NCI-H1048 (cell line): ENCODE results near the gene ANO9.
"Not testable (repeated sequence)": the region's sequence is repeated elsewhere in the genome, so short reads cannot be mapped to it uniquely, and the experiment has no call there.

Experiments
- DNase-seq: peaks from one replicate; lab custom pipeline; 2025; lab: John Stamatoyannopoulos, UW

The ANO9 gene

DNA sequence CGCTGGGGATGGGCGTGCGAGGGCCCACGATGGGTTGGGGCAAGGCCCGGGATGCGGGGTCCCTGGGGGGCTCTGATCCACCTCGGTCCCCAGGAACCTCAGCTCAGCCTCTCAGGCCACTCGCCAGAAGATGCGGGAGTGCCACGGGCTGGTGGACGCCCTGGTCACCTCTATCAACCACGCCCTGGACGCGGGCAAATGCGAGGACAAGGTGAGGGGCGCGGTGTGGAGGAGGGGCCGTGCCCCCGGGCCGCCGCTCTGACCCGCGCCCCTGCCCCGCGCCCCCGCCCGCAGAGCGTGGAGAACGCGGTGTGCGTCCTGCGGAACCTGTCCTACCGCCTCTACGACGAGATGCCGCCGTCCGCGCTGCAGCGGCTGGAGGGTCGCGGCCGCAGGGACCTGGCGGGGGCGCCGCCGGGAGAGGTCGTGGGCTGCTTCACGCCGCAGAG, 41.5 kb downstream of the ANO9 start:
- no peak for DNase-seq

DNA sequence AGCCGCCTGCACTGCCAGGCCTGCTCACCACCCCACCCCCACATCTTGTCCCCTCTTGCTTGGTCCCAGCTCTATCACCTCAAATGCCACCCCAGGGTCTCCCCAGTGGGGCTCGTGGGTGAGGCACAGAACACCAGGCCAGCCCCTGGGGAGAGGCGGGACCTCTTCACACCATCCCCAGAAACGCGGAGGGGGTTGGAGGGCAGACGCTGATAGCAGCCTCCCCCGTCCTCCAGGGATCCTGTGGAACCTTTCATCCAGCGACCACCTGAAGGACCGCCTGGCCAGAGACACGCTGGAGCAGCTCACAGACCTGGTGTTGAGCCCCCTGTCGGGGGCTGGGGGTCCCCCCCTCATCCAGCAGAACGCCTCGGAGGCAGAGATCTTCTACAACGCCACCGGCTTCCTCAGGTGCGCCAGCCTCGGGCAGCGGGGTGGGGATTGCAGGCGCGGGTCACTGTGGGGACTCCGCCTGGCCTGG, 42.0 kb downstream of the ANO9 start:
- no peak for DNase-seq

DNA sequence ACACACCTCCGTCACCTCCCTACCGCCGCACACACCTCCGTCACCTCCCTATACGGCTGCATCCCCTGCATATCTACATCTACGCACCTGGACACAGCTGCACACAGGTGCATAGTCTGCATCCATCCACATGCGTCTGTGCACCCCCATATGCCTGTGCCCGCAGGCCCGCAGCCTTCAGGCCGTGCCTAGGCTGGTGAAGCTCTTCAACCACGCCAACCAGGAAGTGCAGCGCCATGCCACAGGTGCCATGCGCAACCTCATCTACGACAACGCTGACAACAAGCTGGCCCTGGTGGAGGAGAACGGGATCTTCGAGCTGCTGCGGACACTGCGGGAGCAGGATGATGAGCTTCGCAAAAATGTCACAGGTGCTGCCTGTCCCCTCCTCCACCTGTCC, 43.0 kb downstream of the ANO9 start:
- DNase-seq = no peak

DNA sequence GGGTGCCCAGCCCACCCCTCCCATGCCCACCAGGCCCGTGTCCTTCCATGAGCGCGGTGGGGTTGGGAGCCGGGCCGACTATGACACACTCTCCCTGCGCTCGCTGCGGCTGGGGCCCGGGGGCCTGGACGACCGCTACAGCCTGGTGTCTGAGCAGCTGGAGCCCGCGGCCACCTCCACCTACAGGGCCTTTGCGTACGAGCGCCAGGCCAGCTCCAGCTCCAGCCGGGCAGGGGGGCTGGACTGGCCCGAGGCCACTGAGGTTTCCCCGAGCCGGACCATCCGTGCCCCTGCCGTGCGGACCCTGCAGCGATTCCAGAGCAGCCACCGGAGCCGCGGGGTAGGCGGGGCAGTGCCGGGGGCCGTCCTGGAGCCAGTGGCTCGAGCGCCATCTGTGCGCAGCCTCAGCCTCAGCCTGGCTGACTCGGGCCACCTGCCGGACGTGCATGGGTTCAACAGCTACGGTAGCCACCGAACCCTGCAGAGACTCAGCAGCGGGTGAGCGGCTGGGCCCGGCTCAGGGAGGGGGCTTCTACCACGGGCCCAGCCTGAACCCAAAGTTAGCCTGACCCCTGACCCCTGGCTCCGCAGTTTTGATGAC, 44.8 kb downstream of the ANO9 start:
- DNase-seq = no peak

DNA sequence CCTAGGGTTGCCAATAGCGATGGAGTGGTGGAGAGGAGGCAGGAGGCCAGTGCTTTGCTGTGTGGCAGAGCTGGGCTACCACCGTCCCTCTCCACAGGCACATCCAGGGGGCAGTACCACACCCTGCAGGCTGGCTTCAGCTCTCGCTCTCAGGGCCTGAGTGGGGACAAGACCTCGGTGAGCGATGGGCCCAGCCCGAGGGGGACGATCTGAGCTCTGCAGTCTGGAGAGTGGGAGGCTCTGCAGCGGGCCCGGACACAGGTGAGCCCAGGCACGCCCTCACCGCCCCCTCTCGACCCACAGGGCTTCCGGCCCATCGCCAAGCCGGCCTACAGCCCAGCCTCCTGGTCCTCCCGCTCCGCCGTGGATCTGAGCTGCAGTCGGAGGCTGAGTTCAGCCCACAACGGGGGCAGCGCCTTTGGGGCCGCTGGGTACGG, 45.3 kb downstream of the ANO9 start:
- DNase-seq = no peak

DNA sequence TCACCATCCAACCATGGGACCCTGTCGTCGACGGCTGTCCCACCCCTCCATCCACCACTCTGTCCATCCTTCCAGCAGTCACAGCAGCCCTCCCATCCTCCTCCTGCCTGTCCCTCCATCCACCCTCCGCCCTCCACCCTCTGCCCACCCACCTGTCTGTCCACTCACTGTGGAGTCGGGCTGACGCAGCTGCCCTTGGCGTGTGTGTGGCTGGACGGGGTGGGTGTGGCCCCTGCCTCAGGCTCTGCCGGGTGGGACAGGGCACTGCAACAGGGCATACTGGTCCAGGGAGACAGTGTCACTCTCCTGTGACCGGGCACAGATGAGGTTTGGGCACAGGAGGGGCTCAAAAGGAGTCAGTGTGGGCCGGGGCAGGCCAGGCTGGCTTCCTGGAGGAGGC, 45.9 kb downstream of the ANO9 start:
- DNase-seq = no peak

DNA sequence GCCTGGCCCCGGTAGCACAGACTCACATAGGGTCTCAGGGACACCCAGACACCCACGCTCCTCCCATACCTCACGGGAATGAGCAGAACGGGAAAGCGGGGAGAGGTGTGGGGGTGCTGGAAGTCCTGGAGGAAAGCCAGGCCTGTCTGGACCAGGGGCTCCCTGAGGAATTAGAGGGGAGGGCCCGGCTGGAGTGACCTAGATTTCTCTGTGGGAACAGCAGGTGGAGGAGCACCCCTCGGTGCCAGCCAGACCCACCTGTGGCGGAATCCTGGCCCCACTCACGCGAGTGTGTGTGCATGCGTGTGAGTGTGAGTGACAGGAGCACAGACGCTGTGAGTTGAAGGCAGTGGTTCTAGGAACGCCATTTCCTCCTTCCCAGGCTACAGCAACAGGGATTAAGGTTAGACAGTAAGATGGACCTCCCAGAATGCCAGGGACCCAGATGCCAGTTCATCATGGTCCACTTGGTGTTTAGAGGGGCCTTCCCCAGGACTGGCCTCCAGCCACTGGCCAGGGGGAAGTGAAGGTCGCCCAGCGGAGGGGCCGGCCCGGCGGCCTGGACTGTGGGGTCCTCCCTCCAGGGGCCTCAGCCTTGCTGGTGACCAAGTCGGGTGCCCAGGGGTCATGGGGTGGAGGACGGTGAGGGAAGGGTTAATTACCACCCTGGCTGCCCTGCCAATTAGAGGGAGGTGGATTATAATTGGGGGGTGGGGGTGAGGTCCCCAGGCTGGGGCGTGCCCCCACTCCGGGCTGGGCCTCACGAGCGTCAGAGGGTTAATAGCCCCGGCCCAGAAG, 46.8 kb downstream of the ANO9 start:
- DNase-seq = no peak

DNA sequence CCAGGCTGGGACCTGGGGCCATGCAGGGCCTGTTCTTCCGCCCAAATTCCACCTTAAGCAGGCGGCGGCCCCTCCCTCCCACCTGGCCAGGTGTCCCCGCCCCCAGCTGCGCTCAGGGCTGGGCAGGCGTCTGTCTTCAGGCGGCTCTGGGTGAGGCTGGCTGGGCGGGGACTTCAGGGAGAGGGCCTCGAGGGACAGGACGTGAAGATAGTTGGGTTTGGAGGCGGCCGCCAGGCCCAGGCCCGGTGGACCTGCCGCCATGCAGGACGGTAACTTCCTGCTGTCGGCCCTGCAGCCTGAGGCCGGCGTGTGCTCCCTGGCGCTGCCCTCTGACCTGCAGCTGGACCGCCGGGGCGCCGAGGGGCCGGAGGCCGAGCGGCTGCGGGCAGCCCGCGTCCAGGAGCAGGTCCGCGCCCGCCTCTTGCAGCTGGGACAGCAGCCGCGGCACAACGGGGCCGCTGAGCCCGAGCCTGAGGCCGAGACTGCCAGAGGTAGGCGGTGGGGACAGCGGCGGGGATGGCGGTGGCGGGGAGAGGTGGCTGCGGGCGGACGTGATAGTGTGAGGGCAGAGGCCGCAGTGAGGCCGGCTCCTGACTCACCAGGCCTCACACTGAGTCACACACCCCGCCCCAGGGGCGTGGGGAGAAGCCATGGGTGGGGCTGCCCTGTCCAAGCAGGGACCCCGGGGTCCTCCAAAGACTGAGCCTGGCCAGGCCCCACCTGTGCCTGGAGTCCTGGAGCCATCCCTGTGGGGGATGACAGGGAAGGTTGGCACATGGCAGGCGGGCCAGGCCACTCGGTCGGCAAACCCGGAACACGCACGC, 47.6 kb downstream of the ANO9 start, which contains the start of gene PKP3:
Gene PKP3, plus strand, starts transcription at position 176 of the 824 bp plus-strand sequence. Its CDS starts 84 bp downstream, at position 260.
- DNase-seq = peak; percentile 35

DNA sequence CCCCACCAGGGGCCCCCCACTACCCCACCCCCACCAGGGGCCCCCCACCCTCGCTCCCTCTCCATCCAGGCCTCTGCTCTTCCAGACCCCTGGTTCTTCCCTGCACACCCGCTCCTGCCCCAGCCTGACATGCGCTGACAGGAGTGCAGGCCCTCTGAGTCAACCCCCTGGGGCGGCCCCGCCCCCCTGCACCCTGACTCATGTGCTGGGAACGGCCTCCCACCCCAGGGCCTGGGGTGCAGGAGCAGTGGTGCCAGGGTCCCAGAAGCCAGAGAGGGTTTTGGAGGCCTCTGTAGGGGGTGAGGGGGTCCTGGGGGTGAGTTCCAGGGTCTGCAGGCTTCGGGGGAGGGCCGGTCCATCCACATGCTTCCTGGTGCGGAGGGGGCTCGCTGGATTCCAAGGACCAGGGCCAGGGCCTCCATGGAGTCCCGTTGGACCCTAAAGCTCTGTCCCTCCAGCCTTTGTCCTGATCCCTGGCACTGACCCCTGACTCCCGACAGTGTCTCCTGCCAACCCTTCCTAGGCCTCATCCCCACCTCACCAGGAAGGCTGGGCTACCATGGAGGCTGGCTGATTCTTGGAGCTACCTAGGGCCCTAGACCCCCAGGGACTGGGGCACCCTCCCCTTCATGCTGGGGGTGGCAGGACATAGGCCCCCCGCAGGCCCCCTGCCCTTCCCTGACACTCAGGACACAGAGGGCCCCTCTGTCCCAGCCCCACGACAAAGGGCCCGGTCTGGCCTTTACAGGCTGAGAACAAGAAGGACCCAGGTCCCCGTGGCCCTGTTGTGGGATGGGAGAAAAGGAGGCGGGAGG, 48.4 kb downstream of the ANO9 start:
- no peak for DNase-seq

DNA sequence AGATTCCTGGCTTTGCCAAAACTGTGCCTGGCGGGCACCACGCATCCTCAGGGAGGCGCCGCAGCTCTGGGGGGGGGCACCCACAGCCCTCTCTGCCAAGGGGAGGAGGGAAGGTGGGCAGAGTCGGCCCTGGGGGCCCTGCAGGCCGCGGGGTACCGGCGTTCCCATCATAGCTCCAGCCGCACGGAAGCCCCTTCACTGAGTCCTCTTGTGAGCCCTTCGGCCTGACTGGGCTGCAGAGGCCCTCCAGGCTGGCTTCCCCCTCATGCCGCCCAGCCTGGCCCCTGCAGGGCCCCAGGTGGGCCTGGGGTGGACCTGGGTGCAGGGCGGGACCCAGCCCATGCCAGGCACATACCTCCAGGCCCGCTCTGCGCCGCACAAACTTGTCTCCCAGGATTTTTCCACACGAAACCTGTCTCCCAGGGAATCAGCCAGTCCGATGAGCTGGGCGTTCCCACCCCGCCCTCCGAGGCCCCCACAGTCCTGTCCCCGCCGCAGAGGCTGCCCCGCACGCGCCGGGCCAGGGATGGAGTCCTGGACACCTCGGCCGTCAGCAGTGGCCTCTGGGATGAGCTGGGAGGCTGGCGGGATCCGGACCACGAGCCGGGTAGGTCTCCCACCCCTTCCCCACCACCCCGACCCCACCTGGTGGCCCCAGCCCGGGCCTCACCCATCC, 49.6 kb downstream of the ANO9 start:
- DNase-seq = no peak

DNA sequence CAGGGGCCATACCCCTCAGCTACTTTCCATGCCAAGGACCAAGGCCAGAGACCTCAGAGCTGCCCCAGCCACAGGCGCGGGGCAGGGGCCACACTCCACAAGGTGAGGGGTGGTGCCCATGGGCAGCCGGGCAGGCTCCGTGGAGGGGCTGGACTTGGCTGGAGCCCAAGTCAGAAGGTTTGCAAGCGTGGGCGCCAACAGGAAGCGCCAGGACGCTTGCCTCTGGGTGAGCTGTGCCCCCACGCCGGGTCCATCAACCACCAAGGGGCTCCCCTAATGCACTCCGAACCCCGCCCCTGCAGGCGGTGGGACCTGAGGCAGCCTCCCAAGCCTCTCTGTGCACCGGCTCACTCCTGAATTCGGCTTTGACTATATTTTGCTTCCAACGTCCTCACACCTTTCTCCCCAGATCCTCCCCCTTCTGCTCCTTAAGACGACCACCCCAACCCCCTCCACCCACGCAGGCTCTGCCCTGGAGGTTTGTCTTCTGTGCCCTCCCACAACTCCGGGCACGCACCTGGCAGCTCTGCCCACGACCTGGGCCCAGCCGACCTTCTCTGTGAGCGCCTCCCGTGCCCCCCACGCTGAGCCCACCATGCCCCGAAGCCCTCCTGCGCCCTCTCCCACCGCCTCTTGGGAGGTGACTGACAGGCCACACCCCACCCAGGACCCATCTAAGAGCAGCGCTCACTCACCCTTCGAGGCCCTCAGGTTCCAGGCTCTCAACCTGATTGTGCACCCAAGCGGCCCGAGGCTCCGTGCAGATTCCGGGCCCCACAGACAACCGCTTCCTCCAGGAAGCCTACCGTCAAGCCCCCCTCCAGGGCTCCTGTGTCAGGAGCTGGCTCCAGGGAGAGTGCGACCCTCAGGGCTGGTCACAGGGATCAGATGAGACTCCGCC, 50.4 kb downstream of the ANO9 start:
- no peak for DNase-seq

DNA sequence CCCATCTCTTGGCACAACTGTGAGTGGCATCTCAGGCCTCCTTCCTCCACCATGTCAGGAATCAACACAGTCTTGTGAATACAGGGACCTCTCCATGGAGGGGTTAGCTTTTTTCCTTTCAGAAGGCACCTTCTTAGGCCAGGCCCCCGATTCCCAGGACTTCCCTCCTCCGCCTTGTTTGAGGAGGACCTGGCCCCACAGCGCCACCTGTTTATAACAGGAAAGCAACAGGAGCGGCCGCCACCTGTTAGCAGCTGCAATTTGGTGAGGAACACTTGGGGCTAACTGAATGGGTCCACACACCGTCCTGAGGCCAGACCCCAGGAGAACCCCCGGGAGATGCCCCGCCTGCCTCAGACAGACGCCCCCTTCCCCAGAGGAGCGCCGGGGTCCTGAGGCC, 51.6 kb downstream of the ANO9 start:
- no peak for DNase-seq

DNA sequence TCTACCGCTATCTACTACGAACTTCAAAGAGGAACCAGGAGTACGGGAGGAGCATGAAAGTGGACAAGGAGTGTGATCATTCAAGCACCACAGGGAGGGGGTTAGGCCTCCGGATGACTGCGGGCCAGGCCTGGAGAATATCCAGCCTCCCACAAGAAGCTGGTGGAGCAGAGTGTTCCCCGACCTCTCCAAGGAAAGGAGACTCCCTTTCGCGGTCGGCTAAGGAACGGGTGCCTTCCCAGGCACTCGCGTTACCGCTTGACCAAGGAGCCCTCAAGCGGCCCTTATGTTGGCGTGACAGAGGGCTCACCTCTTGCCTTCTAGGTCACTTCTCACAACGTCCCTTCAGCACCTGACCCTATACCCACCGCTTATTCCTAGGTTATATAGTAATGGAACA, 52.4 kb downstream of the ANO9 start:
- not testable (repeated sequence) for DNase-seq

DNA sequence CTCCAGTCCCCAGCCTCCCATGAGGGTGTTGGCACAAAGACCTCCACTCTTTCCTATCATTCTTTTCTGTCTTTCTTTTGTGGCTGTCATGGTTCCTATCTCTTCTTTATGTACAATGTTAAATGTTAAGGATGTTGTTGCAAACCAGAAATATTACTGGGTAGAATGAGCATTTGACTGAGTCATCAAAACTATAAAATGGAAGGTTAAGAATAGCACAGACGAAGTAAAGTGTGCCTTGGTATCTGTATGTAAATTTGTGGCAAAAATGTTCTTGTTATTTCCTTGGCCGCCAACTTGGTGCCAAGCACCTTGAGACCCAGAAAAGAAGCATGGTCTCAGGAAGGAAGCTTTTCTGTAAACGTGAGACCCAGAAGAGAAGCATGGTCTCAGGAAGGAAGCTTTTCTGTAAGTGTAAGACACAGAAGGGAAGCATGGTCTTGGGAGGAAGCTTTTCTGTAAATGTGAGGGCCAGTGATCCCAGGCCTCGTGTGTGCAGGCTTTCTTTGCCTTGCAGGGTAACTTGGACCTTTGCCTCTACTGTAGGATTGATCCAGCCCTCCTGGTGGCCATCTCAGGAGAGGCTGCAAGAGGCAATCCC, 54.5 kb downstream of the ANO9 start:
- DNase-seq = no peak

DNA sequence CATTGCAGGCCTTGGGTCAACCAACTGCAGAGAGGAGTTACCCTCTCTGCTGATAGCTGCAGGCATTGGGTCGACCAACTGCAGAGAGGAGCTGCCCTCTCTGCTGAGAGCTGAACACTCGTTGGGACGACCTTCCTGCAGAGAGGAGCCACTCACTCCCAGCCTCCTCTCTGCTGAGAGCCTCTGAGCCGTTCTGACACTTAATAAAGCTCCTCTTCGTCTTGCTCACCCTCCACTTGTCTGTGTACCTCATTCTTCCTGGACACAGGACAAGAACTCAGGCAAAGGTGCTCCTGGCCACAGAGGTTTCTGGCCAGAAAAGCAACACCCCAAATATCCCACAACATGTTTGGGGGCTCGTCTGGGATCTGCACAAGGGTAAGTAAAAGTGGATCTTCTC, 55.3 kb downstream of the ANO9 start:
- no peak for DNase-seq

DNA sequence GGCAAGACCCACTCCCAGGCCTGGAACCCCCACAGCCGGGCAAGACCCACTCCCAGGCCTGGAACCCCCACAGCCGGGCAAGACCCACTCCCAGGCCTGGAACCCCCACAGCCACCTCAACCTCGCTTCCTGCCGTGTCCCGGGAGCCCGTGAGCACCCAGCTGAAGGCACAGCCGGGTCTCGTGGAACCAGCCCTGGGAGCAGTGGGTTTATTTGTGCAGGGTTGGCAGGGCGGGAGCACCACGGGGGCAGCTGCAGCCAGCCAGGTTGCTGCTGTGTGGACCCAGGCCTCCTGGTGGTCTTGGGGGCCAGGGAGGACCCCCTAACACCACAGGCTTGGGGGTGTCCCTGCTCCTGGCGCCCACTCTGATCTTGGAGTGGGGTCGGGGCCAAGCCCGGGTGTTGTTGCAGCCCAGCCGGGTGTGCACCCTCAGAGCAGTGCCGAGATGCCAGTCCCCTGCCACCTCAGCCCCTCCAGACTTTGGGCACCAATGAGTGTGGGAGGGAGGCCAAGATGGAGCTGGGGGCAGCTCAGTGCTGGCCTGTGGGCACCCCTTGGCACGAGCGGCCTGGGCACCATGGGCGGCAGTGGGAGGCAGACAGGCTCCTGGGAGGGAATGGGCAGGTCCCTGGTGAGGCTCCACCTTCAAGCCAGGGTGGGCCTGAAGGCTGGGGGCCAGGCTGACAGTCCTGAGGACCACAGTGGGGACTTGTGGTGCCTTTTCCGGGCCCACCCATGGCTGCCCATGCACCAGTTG, 56.0 kb downstream of the ANO9 start:
- no peak for DNase-seq

DNA sequence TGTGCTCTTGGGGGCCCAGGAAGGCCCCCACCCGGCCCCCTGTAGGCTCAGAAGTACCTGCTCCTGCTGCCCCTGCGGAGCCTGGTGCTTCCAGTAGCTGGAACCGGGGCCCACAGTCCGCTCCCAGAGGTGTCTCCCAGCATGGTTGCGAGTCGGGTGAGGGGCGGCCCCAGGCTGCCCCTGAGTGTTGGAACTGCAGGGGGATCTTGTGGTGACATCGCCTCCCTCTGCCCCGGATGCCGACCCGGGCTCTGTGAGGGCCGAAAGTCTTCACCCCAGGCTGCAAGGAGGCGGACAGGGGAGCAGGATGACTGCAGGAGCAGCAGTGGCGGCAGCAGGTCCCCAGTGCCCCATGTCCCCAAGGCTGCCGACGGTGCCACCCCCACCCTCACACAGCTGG, 57.3 kb downstream of the ANO9 start:
- no peak for DNase-seq

DNA sequence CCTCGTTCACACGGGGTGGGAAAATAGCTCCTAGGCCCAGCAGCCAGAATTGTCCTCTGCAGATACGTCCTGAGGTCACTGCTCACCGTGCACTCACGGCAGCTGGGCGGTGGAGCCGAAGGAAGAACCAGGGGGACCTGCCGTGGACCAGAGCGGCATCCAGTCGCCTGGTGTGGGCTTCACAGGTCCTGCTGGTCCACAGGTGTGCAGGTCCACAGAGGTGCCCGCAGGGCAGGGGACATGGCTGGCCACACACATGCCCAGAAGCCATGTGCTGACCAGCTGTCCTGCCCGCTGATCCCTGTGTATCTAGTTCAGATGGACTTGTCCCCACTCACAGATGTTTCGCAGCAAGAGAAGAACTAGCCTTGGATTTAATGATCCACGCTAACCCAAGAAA, 58.4 kb downstream of the ANO9 start:
- DNase-seq = no peak

DNA sequence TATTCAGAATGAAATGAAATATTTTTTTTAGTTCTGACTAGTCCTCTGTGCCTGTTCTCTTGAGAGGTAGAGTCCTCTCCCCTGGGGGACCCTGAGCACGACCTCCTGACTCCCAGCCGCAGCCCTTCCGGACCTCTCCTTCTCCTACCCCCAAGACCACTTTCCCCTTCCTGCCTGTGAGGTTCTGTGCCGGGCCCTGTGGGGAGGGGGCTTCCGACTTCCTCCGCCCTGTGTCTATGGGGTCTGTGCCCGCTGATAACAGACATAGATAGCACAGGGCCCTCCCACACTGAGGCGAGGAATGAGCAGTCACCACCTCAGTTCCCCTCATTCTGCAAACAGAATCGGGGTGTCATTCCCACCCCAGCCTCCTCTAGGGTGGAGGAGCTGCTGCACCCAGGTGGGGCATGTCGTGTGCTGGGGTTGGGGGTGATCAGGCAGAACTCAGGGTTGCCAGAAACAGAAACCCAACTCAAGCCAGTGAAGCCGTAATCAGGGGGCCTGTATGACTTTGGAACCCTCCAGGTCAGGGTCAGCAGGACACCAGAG, 59.7 kb downstream of the ANO9 start:
- no peak for DNase-seq
